K562 (cell line): Measurements from ENCODE around the gene FKBP2. TPM values are rescaled to one million over a fixed set of nuclear protein-coding genes. Genes with fewer than 3 reads are reported as not detected.

Experiments
- ATAC-seq: fragments of 200-7000 bp; cut with Tn5 transposase; 3 replicates; pipeline ENCODE4 v1.9.1; 2020; ENCODE audit warnings: moderate library complexity
- BruUV-seq: library from RNA; stranded (reverse); fragments of 400-500 nt; replicated peaks from 2 replicates; lab custom pipeline; 2021; lab: Mats Ljungman, UMichigan
- CTCF ChIA-PET: fragments of 300-600 bp; formaldehyde crosslinking; extraction: SDS; loops from one replicate; lab custom pipeline; 2021; ENCODE audit warnings: low intra/inter-chr PET ratio; lab: Yijun Ruan, JAX
- POLR2A ChIA-PET: fragments of 300-600, 350-650 bp; sonication (Branson Sonifier 250); formaldehyde crosslinking; extraction: SDS; loops from one replicate; lab custom pipeline; 2021; ENCODE audit warnings: antibody characterized with exemption, inconsistent platforms; lab: Yijun Ruan, JAX
- DNase-seq, 4 experiments: peaks; one replicate each; pipeline versions ENCODE4 v3.0.0 to v3.0.0-alpha.2; 2011 to 2018; ENCODE audit warnings: low spot score in 3 of 4, mixed read lengths in 3 of 4; ENCODE audit errors: extremely low read depth in 1 of 4
- FAIRE-seq: peaks from 2 replicates; lab custom pipeline; 2011; peaks lifted over from hg19 to GRCh38; lab: Jason Lieb, UNC
- H2AFZ ChIP-seq: 2 replicates; pipeline ENCODE4 v1.6.0; 2011; ENCODE audit warnings: low read depth, low read length, control low read depth, inconsistent platforms
- H3K27ac ChIP-seq: fragments of 200-600 bp; 3 replicates; pipeline ENCODE4 v1.8.0; 2011; ENCODE audit warnings: low read depth, mild to moderate bottlenecking, control low read depth, inconsistent platforms, low read length, moderate library complexity, mixed read lengths; ENCODE audit errors: extremely low read depth
- H3K27me3 ChIP-seq, 2 experiments: fragments of 300-600 bp in 1 of 2; 2 replicates in 1 of 2; 3 replicates in 1 of 2; pipeline versions ENCODE4 v1.6.0 to v1.8.0; 2011; ENCODE audit warnings: inconsistent platforms in 2 of 2, low read length in 2 of 2, mild to moderate bottlenecking in 1 of 2, mixed read lengths in 1 of 2, moderate library complexity in 1 of 2; ENCODE audit not compliant: control insufficient read depth in 2 of 2, insufficient read depth in 2 of 2
- H3K36me3 ChIP-seq: fragments of 300-600 bp; 3 replicates; pipeline ENCODE4 v1.8.0; 2011; ENCODE audit warnings: mild to moderate bottlenecking, low read length, inconsistent platforms; ENCODE audit not compliant: control insufficient read depth, insufficient read depth
- H3K4me1 ChIP-seq, 2 experiments: fragments of 200-600 bp in 1 of 2; replicated peaks in 1 of 2; 2 replicates in 1 of 2; 3 replicates in 1 of 2; pipeline versions ENCODE4 v1.5.1 to v1.8.0; 2011; ENCODE audit warnings: inconsistent platforms in 2 of 2, low read length in 2 of 2, mild to moderate bottlenecking in 1 of 2, mixed read lengths in 1 of 2, moderate library complexity in 1 of 2; ENCODE audit not compliant: control insufficient read depth in 2 of 2, insufficient read depth in 2 of 2
- H3K4me2 ChIP-seq: 2 replicates; pipeline ENCODE4 v1.6.1; 2011; ENCODE audit warnings: low read length, control low read depth, inconsistent platforms, mixed read lengths; ENCODE audit not compliant: insufficient read depth
- H3K4me3 ChIP-seq: fragments of 200-600 bp; sonication (generic), shearing (Covaris generic); 2 replicates; pipeline ENCODE4 v1.5.1; 2016; ENCODE audit warnings: control low read depth, inconsistent platforms
- H3K79me2 ChIP-seq: fragments of 200-600 bp; 3 replicates; pipeline ENCODE4 v1.8.0; 2011; ENCODE audit warnings: low read length, inconsistent platforms; ENCODE audit not compliant: control insufficient read depth, insufficient read depth
- H3K9ac ChIP-seq, 2 experiments: 2 replicates each; pipeline versions ENCODE4 v1.6.0 to v1.6.1; 2011; ENCODE audit warnings: low read depth in 2 of 2, low read length in 2 of 2, control low read depth in 1 of 2, inconsistent platforms in 1 of 2, mild to moderate bottlenecking in 1 of 2, mixed read lengths in 1 of 2; ENCODE audit not compliant: insufficient read depth in 1 of 2
- H3K9me1 ChIP-seq: one replicate; pipeline ENCODE4 v1.6.0; 2011; ENCODE audit warnings: inconsistent platforms, mild to moderate bottlenecking, low read length, moderate library complexity; ENCODE audit not compliant: control insufficient read depth, insufficient read depth
- H3K9me3 ChIP-seq: replicated peaks from 2 replicates; pipeline ENCODE4 v1.5.1; 2011; ENCODE audit warnings: low read depth, low read length, inconsistent platforms; ENCODE audit not compliant: control insufficient read depth, insufficient read depth
- H4K20me1 ChIP-seq: replicated peaks from 2 replicates; pipeline ENCODE4 v1.6.1; 2011; ENCODE audit warnings: low read length, inconsistent platforms, mixed read lengths; ENCODE audit not compliant: control insufficient read depth, insufficient read depth
- CBFA2T2 ChIP-seq: fragments of 450-650 bp; conservative IDR thresholded peaks from 2 replicates; pipeline ENCODE4 v1.6.1; 2017; ENCODE audit warnings: mild to moderate bottlenecking
- CBFA2T3 ChIP-seq: fragments of 450-650 bp; IDR thresholded peaks from 2 replicates; pipeline ENCODE4 v1.6.1; 2017
- ID3 ChIP-seq, 2 experiments: fragments of 250-450 bp in 1 of 2; fragments of 450-650 bp in 1 of 2; sonication (Bioruptor Pico) in 1 of 2; IDR thresholded peaks; 2 replicates each; pipeline versions ENCODE4 v1.6.1 to v1.8.0; 2016 to 2021; ENCODE audit warnings: mild to moderate bottlenecking in 2 of 2, moderate library complexity in 2 of 2, missing compliant biosample characterization in 1 of 2, missing genetic modification characterization in 1 of 2
- KDM1A ChIP-seq, 2 experiments: fragments of 450-650 bp; IDR thresholded peaks; 2 replicates each; pipeline ENCODE4 v1.6.1; 2016; ENCODE audit warnings: mild to moderate bottlenecking in 2 of 2
- L3MBTL2 ChIP-seq: fragments of 450-650 bp; IDR thresholded peaks from 2 replicates; pipeline ENCODE4 v1.6.1; 2016; ENCODE audit warnings: mild to moderate bottlenecking, moderate library complexity
- MEF2A ChIP-seq: IDR thresholded peaks from 2 replicates; pipeline ENCODE4 v1.6.1; 2011; ENCODE audit warnings: low read depth, mild to moderate bottlenecking, low read length, moderate library complexity; ENCODE audit not compliant: control insufficient read depth
- MXD1 ChIP-seq: fragments of 250-450 bp; sonication (Bioruptor Pico); IDR thresholded peaks from 2 replicates; pipeline ENCODE4 v1.8.0; 2021; ENCODE audit warnings: borderline replicate concordance, mild to moderate bottlenecking, moderate library complexity; ENCODE audit not compliant: poor library complexity, severe bottlenecking
- NR2C2 ChIP-seq, 2 experiments: fragments of 200-800 bp in 1 of 2; sonication (Bioruptor generic) in 1 of 2; sonication (generic) in 1 of 2; formaldehyde crosslinking in 1 of 2; IDR thresholded peaks; 2 replicates each; pipeline versions ENCODE4 v1.6.1 to v1.8.0; 2016 to 2022; ENCODE audit warnings: mild to moderate bottlenecking in 1 of 2, missing compliant biosample characterization in 1 of 2, missing genetic modification characterization in 1 of 2, missing genetic modification reagents in 1 of 2
- PCBP1 ChIP-seq: fragments of 200-400 bp; formaldehyde crosslinking; IDR thresholded peaks from 2 replicates; pipeline ENCODE4 v1.6.1; 2018; ENCODE audit warnings: mild to moderate bottlenecking, low read depth, low read length; ENCODE audit not compliant: poor library complexity, severe bottlenecking
- RCOR1 ChIP-seq, 2 experiments: IDR thresholded peaks; 2 replicates each; pipeline ENCODE4 v1.6.1; 2012; ENCODE audit warnings: low read depth in 2 of 2, low read length in 2 of 2, borderline replicate concordance in 1 of 2, improper control_type of control experiment in 1 of 2
- SMC3 ChIP-seq: conservative IDR thresholded peaks from 2 replicates; pipeline ENCODE4 v1.6.1; 2011; ENCODE audit warnings: low read depth, low read length, improper control_type of control experiment; ENCODE audit not compliant: insufficient read depth
- TCF3 ChIP-seq: sonication (generic); formaldehyde crosslinking; IDR thresholded peaks from 2 replicates; pipeline ENCODE4 v1.4.0; 2020; ENCODE audit warnings: mild to moderate bottlenecking, missing genetic modification reagents
- ZBTB7A ChIP-seq: IDR thresholded peaks from 2 replicates; pipeline ENCODE4 v1.6.1; 2011; ENCODE audit warnings: low read depth, mild to moderate bottlenecking, low read length, moderate library complexity, borderline replicate concordance; ENCODE audit not compliant: control insufficient read depth
- ZFPM2 ChIP-seq: fragments of 250-450 bp; sonication (Bioruptor Pico); IDR thresholded peaks from 2 replicates; pipeline ENCODE4 v1.5.1; 2022; ENCODE audit warnings: mild to moderate bottlenecking
- ZNF707 ChIP-seq: fragments of 250-450 bp; sonication (Bioruptor Pico); conservative IDR thresholded peaks from 2 replicates; pipeline ENCODE4 v1.8.0; 2022; ENCODE audit warnings: inconsistent platforms, mild to moderate bottlenecking, moderate library complexity
- WGBS: fragments of 100-300 bp; shearing (Covaris generic); methylation state at CpG from one replicate; pipeline ENCODE4 v1.1.6; 2016; ENCODE audit warnings: low coverage, mixed read lengths; ENCODE audit not compliant: insufficient coverage; ENCODE audit errors: missing lambda C conversion rate; 5-methylcytosine and 5-hydroxymethylcytosine counted together
- in situ Hi-C: fragments of 300-500 bp; cut with MboI; formaldehyde crosslinking; loops from 4 replicates; pipeline ENCODE4 v1.15.0; 2018; ENCODE audit warnings: inconsistent platforms, mixed read lengths
- intact Hi-C: fragments of 100-400 bp; cut with micrococcal nuclease; formaldehyde crosslinking; loops from 2 replicates; pipeline ENCODE4 v1.14.2; 2022
- polyA plus RNA-seq, 8 experiments: library from polyadenylated mRNA; depleted of rRNA in 4 of 8; stranded (reverse) in 5 of 8; unstranded in 3 of 8; fragments of >200 nt; fragmentation: Nextera tagmentation in 2 of 8; fragmentation: Illumina TruSeq in 1 of 8; extraction: Ambion mirVana in 2 of 8; extraction: Trizol in 1 of 8; gene quantifications; 2 replicates each; pipeline versions ENCODE4 v1.2.1 to v1.2.3, GENCODE V29; 2011 to 2014; ENCODE audit warnings: inconsistent platforms in 1 of 8, missing spikeins in 1 of 8
- total RNA-seq, 7 experiments: library from RNA; depleted of rRNA in 6 of 7; stranded (reverse); fragments of >200 nt in 6 of 7; fragmentation: Illumina TruSeq in 2 of 7; extraction: Trizol in 2 of 7; gene quantifications; 2 replicates each; pipeline versions ENCODE4 v1.2.1 to v1.2.3, GENCODE V29; 2011 to 2021; ENCODE audit warnings: low replicate concordance in 1 of 7
- TF ChIP-seq, protein P1 (sequence below): fragments of 450-650 bp; IDR thresholded peaks from 2 replicates; pipeline ENCODE4 v1.6.1; 2017; ENCODE audit warnings: mild to moderate bottlenecking, moderate library complexity
- TF ChIP-seq, protein P2 (sequence below), 2 experiments: fragments of 450-650 bp in 1 of 2; sonication (generic) in 1 of 2; formaldehyde crosslinking; conservative IDR thresholded peaks; 2 replicates each; pipeline versions ENCODE4 v1.4.0 to v1.8.1; 2020 to 2022; ENCODE audit warnings: mild to moderate bottlenecking in 1 of 2, missing genetic modification reagents in 1 of 2

FKBP2 gene
- total and polyA plus RNA-seq, 9 of the 15 experiments (the other 6 are each of a cell fraction or from before 2014, with no cell fraction given) = 3.5 to 151 (median 58.1) TPM

DNA sequence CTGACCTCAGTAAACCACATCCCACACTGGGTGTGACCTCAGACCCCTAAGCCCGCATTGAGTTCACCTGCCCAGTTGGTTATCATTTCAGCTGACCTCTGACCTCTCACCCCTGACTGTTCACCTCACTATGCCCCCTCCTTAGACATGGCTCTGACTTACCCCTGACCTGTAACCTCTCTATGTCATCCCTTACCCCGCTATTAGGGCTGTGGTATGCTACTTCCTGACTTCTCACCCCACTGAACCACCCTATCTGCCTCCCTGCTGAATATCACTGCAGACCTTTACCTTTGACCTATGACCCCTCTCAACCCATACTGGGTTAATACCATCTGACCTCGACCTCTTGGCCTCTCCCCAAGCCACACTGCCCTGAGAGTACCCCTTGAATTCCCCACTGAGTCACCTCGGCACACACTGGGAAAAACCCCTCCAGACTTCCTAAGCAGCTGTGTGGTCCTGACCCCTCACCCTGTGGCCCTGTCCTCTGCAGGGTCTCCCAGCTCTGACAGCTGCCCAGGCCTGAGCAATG is 18.7 kb downstream of the FKBP2 start:
- 0 out of 2 replicates have a peak, but pooled peaks cover 4% of the 10 kb centered on the region for H4K20me1 ChIP-seq
- H3K27ac ChIP-seq = no peak overlapping the region
- H3K9me3 ChIP-seq = no peaks in the 10 kb centered on the region
- in situ Hi-C loops = no loop called here
- 60% methylated on average over 4 of the region's 4 CpGs for WGBS
- ChIA-PET POLR2A (no interaction called here), CTCF (no interaction called here)
- H3K36me3 ChIP-seq = peaks cover 92% of the 10 kb centered on the region
- BruUV-seq = no TSS peak
- H3K9ac ChIP-seq = no peak overlapping the region
- no peak overlapping the region for H3K4me3 ChIP-seq
- intact Hi-C loops = no loop called here
- FAIRE-seq = no peak
- no peak; the same call in 2 of the 3 replicates for ATAC-seq
- no peak overlapping the region for H2AFZ ChIP-seq
- H3K9me1 ChIP-seq = no peaks in the 10 kb centered on the region
- H3K4me2 ChIP-seq = no peak overlapping the region
- no peaks in the 10 kb centered on the region for H3K27me3 ChIP-seq
- no peaks in the 10 kb centered on the region for H3K79me2 ChIP-seq
- DNase-seq = peak in 2 of 4 experiments; percentile 24 to 36
- H3K4me1 ChIP-seq = peaks cover 0 to 57% of the 10 kb centered on the region in 2 experiments; a peak in 2 of 5 replicates
- TF ChIP-seq, protein P1, sequence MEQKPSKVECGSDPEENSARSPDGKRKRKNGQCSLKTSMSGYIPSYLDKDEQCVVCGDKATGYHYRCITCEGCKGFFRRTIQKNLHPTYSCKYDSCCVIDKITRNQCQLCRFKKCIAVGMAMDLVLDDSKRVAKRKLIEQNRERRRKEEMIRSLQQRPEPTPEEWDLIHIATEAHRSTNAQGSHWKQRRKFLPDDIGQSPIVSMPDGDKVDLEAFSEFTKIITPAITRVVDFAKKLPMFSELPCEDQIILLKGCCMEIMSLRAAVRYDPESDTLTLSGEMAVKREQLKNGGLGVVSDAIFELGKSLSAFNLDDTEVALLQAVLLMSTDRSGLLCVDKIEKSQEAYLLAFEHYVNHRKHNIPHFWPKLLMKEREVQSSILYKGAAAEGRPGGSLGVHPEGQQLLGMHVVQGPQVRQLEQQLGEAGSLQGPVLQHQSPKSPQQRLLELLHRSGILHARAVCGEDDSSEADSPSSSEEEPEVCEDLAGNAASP = no peak
- TF ChIP-seq SMC3 = no peak
- peak; percentile 89 to 95; a peak in 3 of 4 replicates for TF ChIP-seq KDM1A (IDR thresholded peaks at IDR 0.05)
- TF ChIP-seq MEF2A = no peak
- no peak for TF ChIP-seq ZFPM2 (CRISPR knock-in tag)
- TF ChIP-seq PCBP1 = no peak
- TF ChIP-seq L3MBTL2 = no peak
- peak; percentile 52; the same call in 1 of the 2 replicates for TF ChIP-seq CBFA2T3
- no peak for TF ChIP-seq ZNF707 (CRISPR knock-in tag)
- TF ChIP-seq, protein P2, sequence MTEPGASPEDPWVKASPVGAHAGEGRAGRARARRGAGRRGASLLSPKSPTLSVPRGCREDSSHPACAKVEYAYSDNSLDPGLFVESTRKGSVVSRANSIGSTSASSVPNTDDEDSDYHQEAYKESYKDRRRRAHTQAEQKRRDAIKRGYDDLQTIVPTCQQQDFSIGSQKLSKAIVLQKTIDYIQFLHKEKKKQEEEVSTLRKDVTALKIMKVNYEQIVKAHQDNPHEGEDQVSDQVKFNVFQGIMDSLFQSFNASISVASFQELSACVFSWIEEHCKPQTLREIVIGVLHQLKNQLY (CRISPR knock-in tag; conservative IDR thresholded peaks at IDR 0.05) = no peak
- no peak for TF ChIP-seq MXD1 (CRISPR knock-in tag)
- TF ChIP-seq TCF3 (CRISPR knock-in tag) = 0 out of 2 replicates have a peak, but pooled peaks have one; percentile 5
- no peak for TF ChIP-seq ID3 (CRISPR knock-in tag; IDR thresholded peaks at IDR 0.05)
- TF ChIP-seq ID3 (tag; IDR thresholded peaks at IDR 0.05) = no peak
- 0 out of 4 replicates have a peak, but pooled peaks of 1 of the 2 experiments have one; percentile 5 for TF ChIP-seq RCOR1 (IDR thresholded peaks at IDR 0.05; ENCODE audit: borderline replicate concordance in 1 of 2, low read depth in 2 of 2, low read length in 2 of 2)
- TF ChIP-seq NR2C2 (CRISPR knock-in tag; IDR thresholded peaks at IDR 0.05) = peak; percentile 96
- peak; percentile 97 for TF ChIP-seq NR2C2 (tag; IDR thresholded peaks at IDR 0.05)
- peak; percentile 9; the same call in 1 of the 2 replicates for TF ChIP-seq CBFA2T2
- 0 out of 2 replicates have a peak, but pooled peaks have one; percentile 29 for TF ChIP-seq ZBTB7A
